A673 (cell line): ENCODE data around the gene SGSM2. TPM values are rescaled to one million over a fixed set of nuclear protein-coding genes. Genes with fewer than 3 reads are reported as not detected.

Source experiments
- BruUV-seq: library from RNA; stranded (reverse); fragments of 400-500 nt; replicated peaks from 2 replicates; lab custom pipeline; 2021; lab: Mats Ljungman, UMichigan
- CTCF ChIA-PET: fragments of 300-600 bp; sonication (Branson Sonifier 250); formaldehyde crosslinking; loops from one replicate; lab custom pipeline; 2022; ENCODE audit warnings: antibody characterized with exemption; lab: Charles Lee
- POLR2A ChIA-PET: fragments of 300-600 bp; sonication (Branson Sonifier 250); formaldehyde crosslinking; loops from one replicate; lab custom pipeline; 2022; ENCODE audit warnings: antibody characterized with exemption; ENCODE audit not compliant: low non-redundant PET; lab: Charles Lee
- DNase-seq: peaks from one replicate; pipeline ENCODE4 v3.0.0-alpha.2; 2015; ENCODE audit warnings: low spot score
- H3K27ac ChIP-seq: fragments of 200-600 bp; sonication (generic); 2 replicates; pipeline ENCODE4 v1.5.1; 2016; ENCODE audit warnings: mixed run types, low read depth, mild to moderate bottlenecking, mixed read lengths, antibody characterized with exemption, low read length; ENCODE audit not compliant: poor library complexity, severe bottlenecking
- H3K27me3 ChIP-seq: fragments of 200-600 bp; sonication (generic); replicated peaks from 2 replicates; pipeline ENCODE4 v1.6.1; 2017; ENCODE audit warnings: mixed run types, low read depth, mild to moderate bottlenecking, mixed read lengths, antibody characterized with exemption, low read length; ENCODE audit not compliant: insufficient read depth, poor library complexity
- H3K36me3 ChIP-seq: fragments of 200-600 bp; sonication (generic); 2 replicates; pipeline ENCODE4 v1.6.1; 2016; ENCODE audit warnings: mixed run types, mild to moderate bottlenecking, mixed read lengths, antibody characterized with exemption, low read length; ENCODE audit not compliant: insufficient read depth, poor library complexity, severe bottlenecking
- H3K4me1 ChIP-seq: fragments of 200-600 bp; sonication (generic); 2 replicates; pipeline ENCODE4 v1.6.1; 2017; ENCODE audit warnings: mixed run types, mild to moderate bottlenecking, mixed read lengths, antibody characterized with exemption, low read length; ENCODE audit not compliant: insufficient read depth, poor library complexity, severe bottlenecking
- H3K4me3 ChIP-seq: fragments of 200-600 bp; sonication (generic); 2 replicates; pipeline ENCODE4 v1.5.1; 2016; ENCODE audit warnings: low read depth, mixed run types, mild to moderate bottlenecking, mixed read lengths, low read length; ENCODE audit not compliant: poor library complexity, severe bottlenecking
- H3K9me3 ChIP-seq: fragments of 200-600 bp; sonication (generic); 2 replicates; pipeline ENCODE4 v1.6.1; 2016; ENCODE audit warnings: mixed run types, low read depth, mild to moderate bottlenecking, mixed read lengths, antibody characterized with exemption, low read length; ENCODE audit not compliant: poor library complexity, severe bottlenecking
- EZH2 ChIP-seq: fragments of 200-600 bp; sonication (generic); IDR thresholded peaks from 2 replicates; pipeline ENCODE4 v1.6.1; 2017; ENCODE audit warnings: borderline replicate concordance, low read depth, mild to moderate bottlenecking, mixed read lengths, antibody characterized with exemption, low read length; ENCODE audit not compliant: poor library complexity, severe bottlenecking
- intact Hi-C: fragments of 100-400 bp; cut with micrococcal nuclease; formaldehyde crosslinking; loops from one replicate; pipeline ENCODE4 v1.10.0; 2022; ENCODE audit not compliant: unreplicated experiment
- total RNA-seq: library from RNA; stranded (reverse); gene quantifications from 2 replicates; pipeline ENCODE4 v1.2.3, GENCODE V29; 2021
- TF ChIP-seq, protein P1 (sequence below): fragments of 300-800, 200-600 bp; sonication (generic); conservative IDR thresholded peaks from 2 replicates; pipeline ENCODE4 v1.5.1; 2017; ENCODE audit warnings: low read depth, mild to moderate bottlenecking, antibody characterized with exemption, low read length, moderate library complexity, mixed read lengths

Gene SGSM2
- total RNA-seq, 1 experiment from 2014 or later: 81.2 TPM

DNA sequence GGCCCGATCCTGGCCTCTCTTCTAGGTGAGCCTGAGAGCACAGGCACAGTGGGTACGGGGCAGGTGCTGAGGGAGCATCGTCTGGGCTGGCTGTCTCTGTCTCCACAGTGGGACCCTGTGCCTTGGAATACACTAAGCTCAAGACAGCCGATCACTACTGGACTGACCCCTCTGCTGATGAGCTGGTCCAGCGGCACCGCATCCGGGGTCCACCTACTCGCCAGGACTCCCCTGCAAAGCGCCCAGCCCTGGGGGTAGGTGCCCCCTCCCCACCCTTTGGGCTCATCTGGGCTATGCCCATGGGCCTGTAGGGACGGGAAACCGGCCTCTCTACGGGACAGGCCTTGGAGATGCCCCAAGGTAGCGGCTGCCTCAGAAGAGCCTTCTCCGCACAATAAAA lies 25.6 kb downstream of the SGSM2 start:
- no TSS peak for BruUV-seq
- intact Hi-C loops: no loop called here
- H3K4me3 ChIP-seq: no peak overlapping the region
- DNase-seq: no peak
- peaks cover 14% of the 10 kb centered on the region for H3K4me1 ChIP-seq
- TF ChIP-seq, protein P1, sequence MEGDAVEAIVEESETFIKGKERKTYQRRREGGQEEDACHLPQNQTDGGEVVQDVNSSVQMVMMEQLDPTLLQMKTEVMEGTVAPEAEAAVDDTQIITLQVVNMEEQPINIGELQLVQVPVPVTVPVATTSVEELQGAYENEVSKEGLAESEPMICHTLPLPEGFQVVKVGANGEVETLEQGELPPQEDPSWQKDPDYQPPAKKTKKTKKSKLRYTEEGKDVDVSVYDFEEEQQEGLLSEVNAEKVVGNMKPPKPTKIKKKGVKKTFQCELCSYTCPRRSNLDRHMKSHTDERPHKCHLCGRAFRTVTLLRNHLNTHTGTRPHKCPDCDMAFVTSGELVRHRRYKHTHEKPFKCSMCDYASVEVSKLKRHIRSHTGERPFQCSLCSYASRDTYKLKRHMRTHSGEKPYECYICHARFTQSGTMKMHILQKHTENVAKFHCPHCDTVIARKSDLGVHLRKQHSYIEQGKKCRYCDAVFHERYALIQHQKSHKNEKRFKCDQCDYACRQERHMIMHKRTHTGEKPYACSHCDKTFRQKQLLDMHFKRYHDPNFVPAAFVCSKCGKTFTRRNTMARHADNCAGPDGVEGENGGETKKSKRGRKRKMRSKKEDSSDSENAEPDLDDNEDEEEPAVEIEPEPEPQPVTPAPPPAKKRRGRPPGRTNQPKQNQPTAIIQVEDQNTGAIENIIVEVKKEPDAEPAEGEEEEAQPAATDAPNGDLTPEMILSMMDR: no peak
- no peak for TF ChIP-seq EZH2
- H3K36me3 ChIP-seq: peaks cover 4% of the 10 kb centered on the region
- CTCF ChIA-PET: no interaction called here
- POLR2A ChIA-PET: no interaction called here
- no peaks in the 10 kb centered on the region for H3K27me3 ChIP-seq
- no peak overlapping the region for H3K27ac ChIP-seq
- H3K9me3 ChIP-seq: no peaks in the 10 kb centered on the region

DNA sequence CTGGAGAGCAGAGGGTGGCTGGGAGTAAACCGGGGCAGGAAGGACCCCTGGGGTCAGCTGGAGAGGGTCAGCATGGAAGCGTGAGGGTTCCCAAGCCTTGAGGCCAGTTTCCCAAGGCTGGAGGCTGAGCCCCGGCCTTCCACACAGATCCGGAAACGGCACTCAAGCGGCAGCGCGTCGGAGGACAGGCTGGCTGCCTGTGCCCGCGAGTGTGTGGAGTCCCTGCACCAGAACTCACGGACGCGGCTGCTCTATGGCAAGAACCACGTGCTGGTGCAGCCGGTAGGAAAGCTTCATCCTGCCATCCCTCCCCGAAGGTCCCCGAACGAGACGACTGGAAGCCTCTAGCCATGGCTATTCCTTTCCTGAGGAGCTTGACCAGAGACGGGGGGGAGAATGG lies 26.0 kb downstream of the SGSM2 start:
- Histone ChIP-seq H3K4me1 (peaks cover 14% of the 10 kb centered on the region), H3K4me3 (no peak overlapping the region), H3K36me3 (peaks cover 4% of the 10 kb centered on the region), H3K9me3 (no peaks in the 10 kb centered on the region), H3K27me3 (no peaks in the 10 kb centered on the region), H3K27ac (no peak overlapping the region)
- CTCF ChIA-PET: no interaction called here
- no TSS peak for BruUV-seq
- DNase-seq: no peak
- intact Hi-C loops: no loop called here
- POLR2A ChIA-PET: no interaction called here
- TF ChIP-seq, protein P1: no peak
- no peak for TF ChIP-seq EZH2

DNA sequence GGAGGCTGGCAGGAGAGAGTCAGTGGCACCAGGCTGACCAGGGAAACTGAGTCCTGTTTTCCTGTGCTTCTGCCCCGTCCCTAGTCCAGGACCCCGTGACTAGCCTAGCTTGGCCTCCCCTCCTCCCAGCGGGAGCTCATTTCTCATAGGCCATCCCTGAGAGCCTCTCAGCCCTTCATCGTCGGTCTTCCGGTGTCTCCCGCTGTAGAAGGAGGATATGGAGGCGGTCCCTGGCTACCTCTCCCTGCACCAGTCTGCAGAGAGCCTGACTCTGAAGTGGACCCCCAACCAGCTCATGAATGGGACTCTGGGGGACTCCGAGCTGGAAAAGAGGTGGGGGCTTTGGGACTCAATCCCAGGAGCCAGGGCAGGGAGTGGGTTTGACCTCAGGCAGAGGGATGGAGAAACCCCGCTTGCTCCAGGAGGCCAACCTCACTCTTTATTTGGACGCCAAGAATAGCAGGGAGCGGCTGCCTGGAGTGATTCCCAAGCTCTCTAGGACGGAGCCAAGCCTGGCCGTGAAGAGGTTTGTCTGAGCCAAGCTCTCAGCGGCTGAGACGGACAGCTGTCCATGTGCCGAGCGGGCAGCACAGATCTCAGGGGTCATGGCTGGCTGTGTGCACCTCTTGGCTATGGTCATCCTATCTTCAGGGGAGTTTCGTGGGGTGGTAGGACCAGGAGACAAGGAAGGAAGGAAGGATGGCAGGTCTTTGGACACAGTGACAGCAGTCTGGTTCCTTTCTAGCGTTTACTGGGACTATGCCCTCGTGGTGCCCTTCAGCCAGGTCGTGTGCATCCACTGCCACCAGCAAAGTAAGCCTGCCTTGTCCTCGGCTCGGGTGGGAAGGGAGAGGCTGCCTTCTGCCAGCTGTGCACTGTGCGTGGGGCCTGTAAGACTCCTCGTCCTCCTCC lies 26.8 kb downstream of the SGSM2 start:
- Histone ChIP-seq H3K27ac (no peak overlapping the region), H3K4me1 (peaks cover 10% of the 10 kb centered on the region), H3K27me3 (no peaks in the 10 kb centered on the region), H3K36me3 (peaks cover 4% of the 10 kb centered on the region), H3K9me3 (no peaks in the 10 kb centered on the region), H3K4me3 (no peak overlapping the region)
- POLR2A ChIA-PET: no interaction called here
- TF ChIP-seq, protein P1: no peak
- TF ChIP-seq EZH2: no peak
- CTCF ChIA-PET: no interaction called here
- no peak for DNase-seq
- BruUV-seq: no TSS peak
- intact Hi-C loops: no loop called here
